Stimulated activated CD4-positive, alpha-beta T cell treated with anti-CD3 and anti-CD28 coated beads, Interleukin-1b, Interleukin-23, amount 100 ng/mL, for 24 hours (primary cell): Measurements from ENCODE around the gene TBC1D14.
"Not testable (repeated sequence)": the region's sequence is repeated elsewhere in the genome, so short reads cannot be mapped to it uniquely, and the experiment has no call there.

Source experiments
- DNase-seq, 4 experiments: peaks; one replicate each; pipeline ENCODE4 v3.0.0-alpha.2; 2020; ENCODE audit warnings: low read depth in 4 of 4, low spot score in 1 of 4

The TBC1D14 gene

DNA sequence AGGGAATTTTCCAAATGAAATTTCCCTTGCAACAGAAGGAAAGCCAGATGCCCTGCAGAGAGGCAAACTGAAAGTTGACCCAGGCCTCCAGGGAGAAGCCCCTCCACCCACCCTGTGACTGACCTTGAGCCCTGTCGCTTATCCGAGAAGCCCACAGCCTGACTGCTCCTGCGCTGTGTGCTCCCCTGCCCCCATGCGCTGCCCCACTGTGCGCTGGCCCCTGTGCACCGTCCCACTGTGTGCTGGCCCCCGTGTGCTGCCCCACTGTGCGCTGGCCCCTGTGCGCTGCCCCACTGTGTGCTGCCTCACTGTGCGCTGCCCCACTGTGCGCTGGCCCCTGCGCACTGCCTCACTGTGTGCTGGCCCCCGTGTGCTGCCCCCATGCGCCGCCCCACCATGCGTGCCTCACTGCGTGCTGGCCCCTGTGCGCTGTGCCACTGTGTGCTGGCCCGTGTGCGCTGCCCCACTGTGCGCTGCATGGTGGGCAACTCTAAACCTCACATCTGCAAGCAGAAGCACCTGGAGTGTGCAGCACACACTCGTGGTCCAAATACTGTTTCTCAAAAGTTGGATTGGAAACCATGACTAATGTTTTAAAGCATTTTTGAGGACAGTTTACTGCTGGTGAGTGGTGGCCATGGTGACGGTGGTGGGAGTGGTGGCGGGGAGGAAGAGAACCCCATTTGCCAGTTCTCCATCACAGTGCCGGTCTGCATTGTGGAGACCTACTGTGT, 166.5 kb downstream of the TBC1D14 start:
- no peak for DNase-seq

- no peak for DNase-seq
Observed at GRCh38 chr4:7076696-7077082, 167.1 kb downstream of the TBC1D14 start.

- DNase-seq, result no peak
Observed at GRCh38 chr4:7077371-7077770, 167.7 kb downstream of the TBC1D14 start.

DNA sequence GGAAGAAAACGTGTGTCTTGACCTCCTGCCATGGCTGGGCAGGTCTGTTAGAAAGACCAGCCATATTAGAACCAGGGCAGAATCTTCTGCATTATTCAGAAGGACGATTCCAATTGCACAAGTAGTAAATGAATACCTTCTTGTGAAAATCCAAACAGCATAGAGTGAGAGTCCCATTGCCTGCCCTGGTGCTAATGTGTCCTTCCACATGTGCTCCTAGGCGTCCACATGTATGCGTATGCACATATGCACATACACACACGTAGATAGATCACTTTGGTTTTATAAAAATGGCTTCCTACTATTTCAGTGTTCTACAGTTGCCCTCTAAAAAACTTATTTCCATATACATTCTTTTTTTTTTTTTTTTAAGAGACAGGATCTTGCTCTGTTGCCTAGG, 168.4 kb downstream of the TBC1D14 start:
- no peak for DNase-seq

GRCh38 chr4:7079483-7079882, 169.9 kb downstream of the TBC1D14 start:
- not testable (repeated sequence) for DNase-seq

- not testable (repeated sequence) for DNase-seq
Observed at GRCh38 chr4:7079909-7080308, 170.3 kb downstream of the TBC1D14 start.
